Endothelial cell of umbilical vein (primary cell): ENCODE data around the gene PLEKHH1. TPM values are rescaled to one million over a fixed set of nuclear protein-coding genes. Genes with fewer than 3 reads are reported as not detected.

ENCODE experiments used
- BruUV-seq: library from RNA; stranded (reverse); fragments of 400-500 nt; replicated peaks from 2 replicates; lab custom pipeline; 2021; lab: Mats Ljungman, UMichigan
- CTCF ChIA-PET: fragments of 300-600, 350-600 bp; sonication (Branson Sonifier 250); formaldehyde crosslinking; loops from one replicate; lab custom pipeline; 2021; ENCODE audit warnings: antibody characterized with exemption, inconsistent platforms; lab: Charles Lee
- POLR2A ChIA-PET: fragments of 300-600, 350-600 bp; sonication (Branson Sonifier 250); formaldehyde crosslinking; loops from one replicate; lab custom pipeline; 2021; ENCODE audit warnings: antibody characterized with exemption, inconsistent platforms; lab: Charles Lee
- DNase-seq: peaks from one replicate; pipeline ENCODE4 v3.0.0-alpha.2; 2011; ENCODE audit warnings: low read depth, low spot score
- FAIRE-seq: peaks from 2 replicates; lab custom pipeline; 2011; peaks lifted over from hg19 to GRCh38; lab: Jason Lieb, UNC
- H2AFZ ChIP-seq: 2 replicates; pipeline ENCODE4 v1.6.0; 2012; ENCODE audit warnings: low read depth, low read length, control low read depth, inconsistent platforms
- H3K27ac ChIP-seq: 2 replicates; pipeline ENCODE4 v1.5.1; 2011; ENCODE audit warnings: low read depth, mild to moderate bottlenecking, control low read depth, low read length, moderate library complexity; ENCODE audit not compliant: insufficient read depth
- H3K27me3 ChIP-seq, 2 experiments: 2 replicates each; pipeline versions ENCODE4 v1.6.0 to v1.6.1; 2011; ENCODE audit warnings: low read length in 2 of 2, mixed read lengths in 1 of 2; ENCODE audit not compliant: control insufficient read depth in 2 of 2, insufficient read depth in 2 of 2
- H3K36me3 ChIP-seq, 2 experiments: 2 replicates in 1 of 2; 3 replicates in 1 of 2; pipeline ENCODE4 v1.5.1; 2011; ENCODE audit warnings: low read length in 2 of 2, mild to moderate bottlenecking in 1 of 2, moderate library complexity in 1 of 2; ENCODE audit not compliant: control insufficient read depth in 2 of 2, insufficient read depth in 2 of 2; ENCODE audit errors: extremely low read depth in 1 of 2
- H3K4me1 ChIP-seq: 3 replicates; pipeline ENCODE4 v1.5.1; 2011; ENCODE audit warnings: mild to moderate bottlenecking, low read length; ENCODE audit not compliant: control insufficient read depth, insufficient read depth; ENCODE audit errors: extremely low read depth
- H3K4me2 ChIP-seq: 2 replicates; pipeline ENCODE4 v1.6.1; 2011; ENCODE audit warnings: low read length, control low read depth, mixed read lengths; ENCODE audit not compliant: insufficient read depth
- H3K4me3 ChIP-seq, 3 experiments: fragments of 200-600 bp in 1 of 3; sonication (generic), shearing (Covaris generic) in 1 of 3; replicated peaks in 1 of 3; 2 replicates each; pipeline ENCODE4 v1.5.1; 2011 to 2016; ENCODE audit warnings: control low read depth in 3 of 3, low read length in 3 of 3, mild to moderate bottlenecking in 2 of 3, inconsistent platforms in 1 of 3, low read depth in 1 of 3, moderate library complexity in 1 of 3; ENCODE audit not compliant: insufficient read depth in 1 of 3
- H3K79me2 ChIP-seq: 2 replicates; pipeline ENCODE4 v1.6.0; 2012; ENCODE audit warnings: low read length, inconsistent platforms; ENCODE audit not compliant: control insufficient read depth, insufficient read depth
- H3K9ac ChIP-seq: replicated peaks from 2 replicates; pipeline ENCODE3; 2011; ENCODE audit warnings: low read length, control low read depth; ENCODE audit not compliant: insufficient read depth; ENCODE audit errors: extremely low read depth
- H3K9me1 ChIP-seq: replicated peaks from 3 replicates; pipeline ENCODE4 v1.6.0; 2011; ENCODE audit warnings: mild to moderate bottlenecking, low read length; ENCODE audit not compliant: control insufficient read depth, insufficient read depth; ENCODE audit errors: extremely low read depth
- H3K9me3 ChIP-seq: replicated peaks from 2 replicates; pipeline ENCODE4 v1.5.1; 2012; ENCODE audit warnings: low read length, inconsistent platforms; ENCODE audit not compliant: control insufficient read depth, insufficient read depth
- H4K20me1 ChIP-seq: replicated peaks from 2 replicates; pipeline ENCODE3; 2011; ENCODE audit warnings: mild to moderate bottlenecking, low read length; ENCODE audit not compliant: control insufficient read depth, insufficient read depth; ENCODE audit errors: extremely low read depth
- EZH2 ChIP-seq: IDR thresholded peaks from 2 replicates; pipeline ENCODE4 v1.6.1; 2012; ENCODE audit warnings: borderline replicate concordance, low read depth, mild to moderate bottlenecking, moderate library complexity, low read length, inconsistent platforms; ENCODE audit not compliant: severe bottlenecking
- FOS ChIP-seq: IDR thresholded peaks from 2 replicates; pipeline ENCODE4 v1.6.1; 2011; ENCODE audit warnings: mild to moderate bottlenecking, low read length, moderate library complexity, borderline replicate concordance; ENCODE audit not compliant: insufficient read depth
- GATA2 ChIP-seq: IDR thresholded peaks from 2 replicates; pipeline ENCODE4 v1.7.0; 2011; ENCODE audit warnings: low read depth, mild to moderate bottlenecking, moderate library complexity, mixed read lengths, low read length; ENCODE audit not compliant: insufficient read length, insufficient read depth
- JUN ChIP-seq: IDR thresholded peaks from 2 replicates; pipeline ENCODE4 v1.6.1; 2011; ENCODE audit warnings: borderline replicate concordance, low read depth; ENCODE audit not compliant: insufficient read length, insufficient read depth
- MYC ChIP-seq: IDR thresholded peaks from one replicate; pipeline ENCODE4 v1.6.1; 2011; ENCODE audit warnings: mild to moderate bottlenecking, low read depth, low read length
- POLR2A ChIP-seq: IDR thresholded peaks from 2 replicates; pipeline ENCODE4 v1.6.1; 2012; ENCODE audit warnings: low read depth, mild to moderate bottlenecking, control low read depth, low read length
- POLR2AphosphoS5 ChIP-seq: IDR thresholded peaks from 2 replicates; pipeline ENCODE4 v1.6.1; 2012; ENCODE audit warnings: low read depth, mild to moderate bottlenecking, control low read depth, low read length, moderate library complexity; ENCODE audit not compliant: insufficient read depth
- dilution Hi-C: fragments of 300-500 bp; cut with MboI; formaldehyde crosslinking; loops from one replicate; pipeline ENCODE4 v1.15.0; 2019; ENCODE audit warnings: low sequenced_read_pairs; ENCODE audit not compliant: extremely low pct_ligation_motif_present
- intact Hi-C: fragments of 100-400 bp; cut with micrococcal nuclease; formaldehyde crosslinking; loops from one replicate; pipeline ENCODE4 v1.10.0; 2022
- polyA plus RNA-seq, 4 experiments: library from polyadenylated mRNA; depleted of rRNA in 3 of 4; stranded (reverse) in 3 of 4; unstranded in 1 of 4; fragments of >200 nt; gene quantifications; 2 replicates each; pipeline versions ENCODE4 v1.2.1 to v1.2.3, GENCODE V29; 2011 to 2012; ENCODE audit warnings: missing spikeins in 1 of 4
- total RNA-seq: library from RNA; stranded (reverse); gene quantifications from 2 replicates; pipeline ENCODE4 v1.2.3, GENCODE V29; 2021
- TF ChIP-seq, protein P1 (sequence below): IDR thresholded peaks from 2 replicates; pipeline ENCODE4 v1.6.1; 2011; ENCODE audit not compliant: insufficient read depth, insufficient read length
- TF ChIP-seq, protein P2 (sequence below), 2 donors: IDR thresholded peaks; 1 replicate in 1 of 2; 2 replicates in 1 of 2; pipeline ENCODE4 v1.5.1; 2011; ENCODE audit warnings: low read length in 2 of 2, mild to moderate bottlenecking in 2 of 2, moderate library complexity in 2 of 2, control low read depth in 1 of 2, inconsistent platforms in 1 of 2, low read depth in 1 of 2; ENCODE audit not compliant: insufficient read depth in 1 of 2; ENCODE audit errors: extremely low read depth in 1 of 2

Gene PLEKHH1
- total and polyA plus RNA-seq, 2 donors (not counting 3 experiments of a cell fraction or from before 2014, with no cell fraction given): 0.17 to 0.71 TPM

DNA sequence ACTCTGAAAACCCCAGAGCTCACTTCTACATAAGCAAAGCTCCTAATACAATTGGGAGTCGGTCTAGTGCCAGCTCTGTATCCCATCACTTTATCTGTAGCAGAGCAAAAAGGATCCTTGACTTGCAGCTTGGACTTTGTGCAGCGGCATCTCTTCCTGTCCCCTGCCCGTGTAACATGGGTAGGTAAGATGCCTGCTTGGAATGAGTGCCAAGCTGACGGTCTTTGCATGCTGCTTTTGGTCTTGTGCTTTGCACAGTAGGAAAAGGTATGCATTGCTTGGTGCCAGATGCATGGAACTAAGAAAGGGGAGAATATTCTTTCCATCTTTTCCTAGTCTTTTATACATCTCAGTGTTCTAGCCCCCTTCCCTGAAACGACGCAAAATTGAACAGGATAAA lies 6.9 kb upstream of the PLEKHH1 start:
- Histone ChIP-seq H3K9ac (no peak overlapping the region), H3K9me1 (no peaks in the 10 kb centered on the region), H3K79me2 (no peaks in the 10 kb centered on the region), H3K4me1 (no peaks in the 10 kb centered on the region), H3K27ac (no peak overlapping the region), H3K9me3 (no peaks in the 10 kb centered on the region), H3K4me2 (no peak overlapping the region), H4K20me1 (no peaks in the 10 kb centered on the region), H3K27me3 (peaks cover 29 to 33% of the 10 kb centered on the region in 2 experiments), H2AFZ (no peak overlapping the region), H3K4me3 (no peak overlapping the region), H3K36me3 (no peaks in the 10 kb centered on the region)
- intact Hi-C loops (loop anchor here (1.0 to 2.0 kb wide), 3 partner anchors 45 to 178 kb away; no protein-coding TSS in a partner anchor), dilution Hi-C loops (no loop called here)
- TF ChIP-seq FOS (no peak), POLR2AphosphoS5 (no peak), JUN (no peak), POLR2A (no peak), MYC (no peak), GATA2 (no peak), EZH2 (no peak)
- TF ChIP-seq, protein P1, sequence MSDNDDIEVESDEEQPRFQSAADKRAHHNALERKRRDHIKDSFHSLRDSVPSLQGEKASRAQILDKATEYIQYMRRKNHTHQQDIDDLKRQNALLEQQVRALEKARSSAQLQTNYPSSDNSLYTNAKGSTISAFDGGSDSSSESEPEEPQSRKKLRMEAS: no peak
- TF ChIP-seq, protein P2, sequence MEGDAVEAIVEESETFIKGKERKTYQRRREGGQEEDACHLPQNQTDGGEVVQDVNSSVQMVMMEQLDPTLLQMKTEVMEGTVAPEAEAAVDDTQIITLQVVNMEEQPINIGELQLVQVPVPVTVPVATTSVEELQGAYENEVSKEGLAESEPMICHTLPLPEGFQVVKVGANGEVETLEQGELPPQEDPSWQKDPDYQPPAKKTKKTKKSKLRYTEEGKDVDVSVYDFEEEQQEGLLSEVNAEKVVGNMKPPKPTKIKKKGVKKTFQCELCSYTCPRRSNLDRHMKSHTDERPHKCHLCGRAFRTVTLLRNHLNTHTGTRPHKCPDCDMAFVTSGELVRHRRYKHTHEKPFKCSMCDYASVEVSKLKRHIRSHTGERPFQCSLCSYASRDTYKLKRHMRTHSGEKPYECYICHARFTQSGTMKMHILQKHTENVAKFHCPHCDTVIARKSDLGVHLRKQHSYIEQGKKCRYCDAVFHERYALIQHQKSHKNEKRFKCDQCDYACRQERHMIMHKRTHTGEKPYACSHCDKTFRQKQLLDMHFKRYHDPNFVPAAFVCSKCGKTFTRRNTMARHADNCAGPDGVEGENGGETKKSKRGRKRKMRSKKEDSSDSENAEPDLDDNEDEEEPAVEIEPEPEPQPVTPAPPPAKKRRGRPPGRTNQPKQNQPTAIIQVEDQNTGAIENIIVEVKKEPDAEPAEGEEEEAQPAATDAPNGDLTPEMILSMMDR (IDR thresholded peaks at IDR 0.05; ENCODE audit: extremely low read depth in 1 of 2, insufficient read depth in 1 of 2, low read depth in 1 of 2, low read length in 2 of 2): no peak
- FAIRE-seq (no peak), DNase-seq (no peak)
- POLR2A ChIA-PET: no interaction called here
- BruUV-seq: no TSS peak
- CTCF ChIA-PET: interaction anchor here (0.7 to 3.6 kb wide), 32 partner anchors 9 to 196 kb away, joined by 3 to 336 read pairs (median 6); partner anchors contain the start of gene RDH11
